Mucosa of rectum (tissue), 2 donors: Measurements from ENCODE around the gene RTEL1.
A peak's percentile ranks its signal among the peaks of the same experiment; 100 is the strongest.
"Not testable (repeated sequence)": the region's sequence is repeated elsewhere in the genome, so short reads cannot be mapped to it uniquely, and the experiment has no call there.

Experiments
- H3K27ac ChIP-seq, 2 donors: one replicate each; pipeline ENCODE4 v1.7.0; 2013; ENCODE audit warnings: inconsistent platforms in 2 of 2, low read depth in 2 of 2, low read length in 2 of 2
- H3K27me3 ChIP-seq, 2 donors: one replicate each; pipeline ENCODE4 v1.7.0; 2013; ENCODE audit warnings: low read length in 2 of 2; ENCODE audit not compliant: control insufficient read depth in 2 of 2, insufficient read depth in 2 of 2
- H3K36me3 ChIP-seq, 2 donors: one replicate each; pipeline ENCODE4 v1.7.0; 2013; ENCODE audit warnings: low read length in 2 of 2; ENCODE audit not compliant: control insufficient read depth in 2 of 2, insufficient read depth in 2 of 2
- H3K4me1 ChIP-seq, 2 donors: one replicate each; pipeline ENCODE4 v1.7.0; 2013; ENCODE audit warnings: low read length in 2 of 2, mild to moderate bottlenecking in 1 of 2; ENCODE audit not compliant: control insufficient read depth in 2 of 2, insufficient read depth in 2 of 2
- H3K4me3 ChIP-seq, 2 donors: one replicate each; pipeline ENCODE4 v1.7.0; 2013; ENCODE audit warnings: low read length in 2 of 2
- H3K9ac ChIP-seq, 2 donors: one replicate each; pipeline ENCODE4 v1.7.0; 2013; ENCODE audit warnings: low read length in 2 of 2, low read depth in 1 of 2, mild to moderate bottlenecking in 1 of 2
- H3K9me3 ChIP-seq, 2 donors: one replicate each; pipeline ENCODE4 v1.7.0; 2013; ENCODE audit warnings: low read length in 2 of 2; ENCODE audit not compliant: control insufficient read depth in 2 of 2
- donor health status: healthy.
- donor health status: Normal muscosa, but diverticular disease.

The RTEL1 gene

DNA sequence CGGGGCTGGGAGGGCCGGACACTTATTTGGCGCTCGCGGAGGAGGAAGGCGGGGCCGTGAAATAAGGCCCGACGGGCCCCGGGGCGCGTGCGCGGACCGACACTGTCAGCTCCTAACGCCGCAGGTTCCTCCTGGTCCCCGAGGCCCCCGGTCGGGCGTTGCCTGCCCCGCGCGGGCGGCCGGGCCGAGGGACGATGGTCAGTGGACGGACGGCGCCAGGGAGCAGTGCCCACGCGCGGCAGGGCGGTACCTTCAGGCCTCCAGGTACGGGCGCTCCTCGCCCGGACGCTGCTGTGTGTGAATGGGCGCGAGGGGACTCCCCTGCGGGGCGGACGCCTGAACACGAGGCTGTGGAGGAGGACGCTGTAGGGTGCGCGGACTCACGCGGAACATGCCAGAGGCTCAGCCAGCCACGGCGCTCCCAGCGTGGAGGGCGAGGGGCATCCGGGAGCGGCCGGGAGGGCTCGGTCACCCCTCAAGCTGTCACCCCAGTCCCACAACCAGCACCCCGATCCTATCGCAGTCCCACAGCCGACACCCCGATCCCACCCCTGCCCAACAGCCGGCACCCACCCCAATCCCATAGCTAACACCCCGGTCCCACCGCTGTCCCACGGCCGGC, 30.9 kb upstream of the RTEL1 start:
- peaks cover 8 to 12% of the 10 kb centered on the region in 2 donors for H3K4me1 ChIP-seq
- no peaks in the 10 kb centered on the region for H3K36me3 ChIP-seq

DNA sequence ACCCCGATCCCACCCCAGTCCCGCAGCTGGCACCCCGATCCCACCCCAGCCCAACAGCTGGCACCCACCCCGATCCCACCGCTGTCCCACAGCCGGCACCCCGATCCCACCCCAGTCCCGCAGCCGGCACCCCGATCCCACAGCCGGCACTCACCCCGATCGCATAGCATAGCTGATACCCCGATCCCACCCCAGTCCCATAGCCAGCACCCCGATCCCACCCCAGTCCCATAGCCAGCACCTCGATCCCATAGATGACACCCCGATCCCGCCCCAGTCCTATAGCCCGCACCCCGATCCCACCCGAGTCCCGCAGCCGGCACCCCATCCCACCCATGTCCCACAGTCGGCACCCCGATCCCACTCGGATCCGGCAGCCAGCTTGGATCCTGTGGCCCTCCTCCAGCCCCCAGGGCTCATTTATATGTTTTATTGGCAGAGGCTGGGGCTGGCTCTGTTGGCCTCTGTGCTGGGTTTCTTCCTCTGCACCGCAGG, 30.3 kb upstream of the RTEL1 start:
- Histone ChIP-seq H3K36me3 (no peaks in the 10 kb centered on the region), H3K27ac (peak overlapping the region; percentile 97), H3K9ac (peak overlapping the region; percentile 94 to 95), H3K4me3 (peak overlapping the region; percentile 86 to 87), H3K4me1 (peaks cover 8 to 12% of the 10 kb centered on the region in 2 donors), H3K9me3 (no peaks in the 10 kb centered on the region), H3K27me3 (no peaks in the 10 kb centered on the region)

More for the DNA sequence above, 30.9 kb upstream of the RTEL1 start:
- H3K4me3 ChIP-seq, result peak overlapping the region; percentile 86 to 87
- H3K27me3 ChIP-seq, result no peaks in the 10 kb centered on the region
- peak overlapping the region; percentile 97 for H3K27ac ChIP-seq
- no peaks in the 10 kb centered on the region for H3K9me3 ChIP-seq
- H3K9ac ChIP-seq, result peak overlapping the region; percentile 94 to 95

DNA sequence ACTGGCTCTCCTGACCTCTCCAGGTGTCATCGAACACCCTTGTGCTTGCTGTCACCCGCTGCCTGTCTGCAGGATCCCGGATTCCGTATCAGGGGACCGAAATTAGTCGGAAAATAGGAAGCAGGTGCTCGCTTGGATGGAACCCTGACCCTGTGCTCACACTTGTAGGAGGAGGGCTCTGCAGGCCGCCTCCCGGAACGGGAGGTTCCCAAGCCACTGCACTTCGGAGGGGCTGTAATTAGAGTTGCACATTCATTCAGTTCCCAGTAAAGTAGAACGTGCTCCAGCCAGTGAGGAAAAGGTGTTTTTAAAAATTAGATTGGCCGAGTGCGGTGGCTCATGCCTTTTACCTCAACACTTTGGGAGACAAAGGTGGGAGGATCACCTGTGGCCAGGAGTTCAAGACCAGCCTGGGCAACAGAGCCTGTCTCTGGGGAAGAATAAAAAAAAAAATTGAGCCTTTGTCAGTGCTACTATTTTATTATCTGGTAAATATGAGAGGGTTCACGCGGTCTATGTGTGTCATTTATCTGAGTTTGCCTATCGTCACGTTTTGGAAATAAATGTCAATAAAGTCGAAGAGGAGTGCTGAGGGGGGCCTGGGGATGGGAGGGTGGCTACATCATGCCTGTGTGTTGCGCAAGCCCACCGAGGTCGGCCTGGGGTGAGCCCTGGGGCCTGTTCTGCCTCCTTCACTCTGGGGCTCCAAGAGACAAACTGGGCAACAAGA, 29.7 kb upstream of the RTEL1 start:
- Histone ChIP-seq H3K4me3 (peak overlapping the region; percentile 86 to 87), H3K9ac (peak overlapping the region; percentile 54 to 95), H3K27me3 (no peaks in the 10 kb centered on the region), H3K27ac (peak overlapping the region; percentile 97), H3K4me1 (peaks cover 8 to 12% of the 10 kb centered on the region in 2 donors), H3K36me3 (no peaks in the 10 kb centered on the region), H3K9me3 (no peaks in the 10 kb centered on the region)

DNA sequence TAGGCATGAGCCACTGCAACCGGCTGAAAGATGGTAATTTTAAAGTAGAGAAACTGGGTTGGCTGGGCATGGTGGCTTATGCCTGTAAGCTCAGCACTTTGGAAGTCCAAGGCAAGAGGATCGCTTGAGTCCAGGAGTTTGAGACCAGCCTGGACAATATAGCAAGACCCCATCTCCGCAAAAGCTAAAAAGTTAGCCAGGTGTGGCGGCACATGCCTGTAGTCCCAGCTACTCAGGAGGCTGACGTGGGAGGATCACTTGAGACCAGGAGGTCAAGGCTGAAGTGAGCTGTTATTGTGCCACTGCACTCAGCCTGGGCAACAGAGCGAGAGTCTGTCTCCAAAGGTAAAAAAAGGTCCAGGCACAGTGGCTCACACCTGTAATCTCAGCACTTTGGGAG, 27.2 kb upstream of the RTEL1 start:
- H3K27ac ChIP-seq, H3K9ac ChIP-seq, H3K27me3 ChIP-seq, H3K9me3 ChIP-seq, H3K4me3 ChIP-seq, H3K36me3 ChIP-seq, H3K4me1 ChIP-seq: not testable (repeated sequence)

DNA sequence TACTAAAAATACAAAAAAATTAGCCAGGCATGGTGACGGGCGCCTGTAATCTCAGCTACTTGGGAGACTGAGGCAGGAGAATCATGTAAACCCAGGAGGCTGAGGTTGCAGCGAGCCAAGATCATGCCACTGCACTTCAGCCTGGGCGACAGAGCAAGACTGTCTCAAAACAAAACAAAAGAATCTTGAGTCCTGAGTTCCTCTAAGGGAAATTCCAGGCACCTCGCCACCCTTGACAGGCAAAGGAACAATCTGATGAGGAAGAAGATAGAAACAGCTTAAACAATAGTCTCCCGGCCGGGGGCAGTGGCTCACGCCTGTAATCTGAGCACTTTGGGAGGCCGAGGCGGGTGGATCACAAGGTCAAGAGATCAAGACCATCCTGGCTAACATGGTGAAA, 26.7 kb upstream of the RTEL1 start:
- H3K9me3 ChIP-seq, H3K4me3 ChIP-seq, H3K27me3 ChIP-seq, H3K36me3 ChIP-seq, H3K27ac ChIP-seq, H3K4me1 ChIP-seq, H3K9ac ChIP-seq: not testable (repeated sequence)

DNA sequence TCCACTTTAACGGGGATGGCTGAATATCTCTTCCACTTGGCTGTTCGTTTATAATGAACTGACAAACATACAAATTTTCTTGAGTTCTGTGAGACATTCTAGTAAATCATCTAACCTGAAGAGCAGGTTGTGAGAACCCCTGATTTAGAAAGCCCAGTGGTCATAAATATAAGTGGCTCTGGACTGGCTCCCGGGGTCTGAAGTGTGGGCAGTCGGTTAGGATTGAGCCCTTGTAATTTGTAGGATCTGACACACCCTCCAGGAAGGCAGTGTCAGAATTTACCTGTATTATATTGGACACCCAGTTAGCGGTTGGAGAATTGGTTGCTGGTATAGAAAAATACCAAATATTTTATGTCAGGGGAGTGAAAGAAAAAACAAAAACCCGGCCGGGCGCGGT, 24.4 kb upstream of the RTEL1 start:
- no peaks in the 10 kb centered on the region for H3K36me3 ChIP-seq
- no peak overlapping the region for H3K27ac ChIP-seq
- peaks cover under 1 to 1% of the 10 kb centered on the region in 2 donors for H3K4me1 ChIP-seq
- no peaks in the 10 kb centered on the region for H3K9me3 ChIP-seq
- no peak overlapping the region for H3K4me3 ChIP-seq
- no peak overlapping the region for H3K9ac ChIP-seq
- no peaks in the 10 kb centered on the region for H3K27me3 ChIP-seq

DNA sequence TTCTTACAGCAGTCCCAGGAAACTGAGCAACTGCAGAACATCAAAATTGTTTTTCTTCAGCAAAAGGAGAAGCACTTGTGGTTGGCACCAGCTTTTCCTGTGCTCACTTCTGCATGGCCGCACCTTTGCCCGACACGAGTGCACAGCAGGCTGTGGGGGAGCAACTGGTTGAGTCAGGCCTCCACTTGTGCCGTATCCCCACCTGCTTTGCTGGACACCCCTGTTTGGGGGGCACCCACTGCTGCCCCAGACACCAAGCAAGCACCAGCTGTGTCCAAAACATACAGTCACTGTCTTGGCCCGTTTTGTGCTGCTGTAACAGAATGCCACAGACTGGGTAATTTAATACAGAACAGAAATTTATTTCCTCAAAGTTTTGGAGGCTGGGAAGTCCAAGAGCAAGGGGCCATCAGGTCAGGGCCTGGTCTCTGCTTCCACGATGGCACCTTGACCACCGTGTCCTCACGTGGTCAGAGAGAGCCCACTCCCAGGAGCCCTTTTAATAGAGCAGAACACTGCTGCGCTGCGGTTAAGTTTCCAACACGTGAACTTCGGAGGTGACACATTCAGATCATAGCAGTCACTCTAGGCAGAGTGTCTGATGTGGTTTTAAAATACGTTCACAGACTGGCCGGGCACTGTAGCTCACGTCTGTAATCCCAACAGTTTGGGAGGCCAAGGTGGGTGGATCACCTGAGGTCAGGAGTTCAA, 22.5 kb upstream of the RTEL1 start:
- no peaks in the 10 kb centered on the region for H3K27me3 ChIP-seq
- no peak overlapping the region for H3K4me3 ChIP-seq
- H3K36me3 ChIP-seq, result no peaks in the 10 kb centered on the region
- H3K4me1 ChIP-seq, result no peaks in the 10 kb centered on the region
- peak overlapping the region; percentile 71 to 78 for H3K27ac ChIP-seq
- peak overlapping the region; percentile 20 to 24 for H3K9ac ChIP-seq
- H3K9me3 ChIP-seq, result no peaks in the 10 kb centered on the region

DNA sequence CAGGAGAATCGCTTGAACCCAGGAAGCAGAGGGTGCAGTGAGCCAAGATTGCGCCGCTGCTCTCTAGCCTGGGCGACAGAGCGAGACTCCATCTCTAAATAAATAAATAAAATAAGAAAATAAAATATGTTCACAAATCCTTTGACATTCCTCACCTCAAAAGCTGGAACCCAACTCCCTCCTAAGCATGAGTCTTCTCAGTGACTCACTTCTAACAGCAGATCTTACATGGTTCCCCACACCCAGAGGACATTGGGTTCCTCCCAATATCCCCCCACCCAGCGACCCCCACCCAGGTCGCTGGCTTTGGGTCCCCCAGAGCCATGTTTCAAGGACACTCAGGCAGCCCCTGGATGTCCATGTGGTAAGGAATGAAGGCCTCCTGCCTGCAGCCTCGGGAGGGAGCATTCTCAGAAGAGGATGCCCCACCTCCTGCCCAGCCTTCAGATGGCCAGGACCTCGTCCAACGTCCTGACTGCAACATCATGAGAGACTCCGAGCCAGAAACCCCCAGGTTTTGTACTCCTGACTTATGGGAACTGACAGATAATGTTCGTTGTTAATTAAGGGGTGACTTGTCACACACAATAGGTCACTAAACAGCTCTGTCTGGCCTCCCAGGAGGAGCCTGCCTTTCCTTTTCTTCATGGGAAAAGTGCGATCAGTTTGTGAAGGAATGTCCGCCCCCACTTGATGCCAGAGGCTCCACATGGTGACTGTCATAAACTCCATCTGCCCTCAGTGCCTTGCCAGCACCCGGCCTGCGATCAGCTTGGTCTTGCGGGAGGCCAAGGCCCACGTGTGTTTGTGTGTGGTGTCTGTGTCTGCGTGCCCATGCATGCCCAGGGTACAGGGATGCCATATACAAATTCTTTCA, 21.1 kb upstream of the RTEL1 start:
- H3K27me3 ChIP-seq, result no peaks in the 10 kb centered on the region
- no peaks in the 10 kb centered on the region for H3K4me1 ChIP-seq
- H3K27ac ChIP-seq, result no peak overlapping the region
- no peak overlapping the region for H3K4me3 ChIP-seq
- H3K9ac ChIP-seq, result no peak overlapping the region
- no peaks in the 10 kb centered on the region for H3K9me3 ChIP-seq
- no peaks in the 10 kb centered on the region for H3K36me3 ChIP-seq

DNA sequence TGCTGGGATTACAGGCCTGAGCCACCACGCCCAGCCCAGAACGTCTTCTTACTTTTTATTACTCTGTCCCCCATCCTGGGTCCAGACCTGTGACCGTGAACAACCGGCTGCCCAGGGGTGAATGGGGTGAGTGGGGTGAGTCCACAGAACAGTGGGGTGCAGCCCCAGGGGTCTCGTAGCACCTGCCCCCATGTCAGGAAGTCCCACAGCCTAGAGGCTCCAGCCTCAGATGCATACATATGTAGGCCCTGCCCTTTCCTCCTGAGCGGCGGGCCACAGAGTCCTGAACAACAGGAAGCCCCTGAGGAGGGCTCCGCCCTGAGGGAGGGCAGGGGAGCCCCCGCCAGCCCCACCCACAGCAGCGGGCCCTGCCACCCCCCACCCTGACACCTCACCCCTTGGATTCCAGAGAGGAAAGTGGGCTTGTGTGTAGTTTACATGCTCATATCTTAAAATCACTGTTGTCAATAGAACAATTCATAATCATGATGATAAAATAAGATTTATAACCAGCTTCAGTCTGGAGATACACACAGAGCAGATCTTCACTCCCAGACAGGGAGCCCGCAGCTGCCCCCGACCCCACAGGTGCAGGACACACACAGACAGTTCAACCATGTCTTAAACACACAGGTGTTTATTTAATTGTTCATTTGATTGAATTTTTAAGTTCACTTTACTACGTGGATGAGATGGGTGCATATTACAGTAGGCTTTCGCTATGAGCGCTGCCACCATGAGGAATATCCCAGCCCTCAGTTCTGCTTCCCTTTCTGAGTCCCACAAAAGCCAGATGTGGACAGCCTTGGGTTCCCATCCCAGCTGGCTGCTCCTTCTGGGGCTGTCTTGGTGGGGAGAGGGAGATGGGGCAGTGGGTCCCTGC, 18.8 kb upstream of the RTEL1 start:
- Histone ChIP-seq H3K9ac (peak overlapping the region; percentile 18 to 24), H3K4me1 (peaks cover 7% of the 10 kb centered on the region in 2 donors), H3K27me3 (peaks cover 0 to 3% of the 10 kb centered on the region in 2 donors), H3K9me3 (no peaks in the 10 kb centered on the region), H3K4me3 (no peak overlapping the region), H3K36me3 (no peaks in the 10 kb centered on the region), H3K27ac (peak overlapping the region; percentile 50 to 77)
